Heart left ventricle (tissue), 13 donors: Measurements from ENCODE around the gene MECP2.

Experiments used
- POLR2A ChIP-seq, 2 donors: fragments of 450-650 bp; IDR thresholded peaks; one replicate each; pipeline ENCODE4 v1.6.1; 2017; ENCODE audit warnings: antibody characterized with exemption in 2 of 2, mild to moderate bottlenecking in 2 of 2, moderate library complexity in 2 of 2
- TF ChIP-seq, protein P1 (sequence below), 12 donors: fragments of 200-600 bp; sonication (generic) in 4 of 12; IDR thresholded peaks; one replicate each; pipeline versions ENCODE4 v1.5.0 to v1.8.0; 2018 to 2022; ENCODE audit warnings: antibody characterized with exemption in 12 of 12, mild to moderate bottlenecking in 5 of 12
- donor health status: ischemic (EF 13 %, LVEDD 7.1; RV severe dilation, severe dysfunction).
- donor health status: DM: no; HTN: yes; CAD: no.
- donor health status: DM: no; HTN: no; CAD: no.
- donor health status: ischemic (EF 25% LVEDD 6.9; RV normal size, moderate dysfunction).
- donor health status: ischemic (EF 25% LVEDD 5.7; RV mildly dilated, moderate dysfunction).
- donor health status: ischemic (EF 35%, LVEDD 5.7; RV mildly dilated, moderate dysfunction).
- donor health status: nonischemic (EF 11% LVEDD 7.7; RV severe dilation, severe dysfunction).
- donor health status: DM: yes; HTN: yes; CAD: no.
- donor health status: PGD.
- donor health status: ischemic (EF 29% LVEDD 5.4; RV normal size, mild dysfunction).
- donor health status: nonischemic (EF 23%, LVEDD 6.1; RV moderate dilation, normal function).

DNA sequence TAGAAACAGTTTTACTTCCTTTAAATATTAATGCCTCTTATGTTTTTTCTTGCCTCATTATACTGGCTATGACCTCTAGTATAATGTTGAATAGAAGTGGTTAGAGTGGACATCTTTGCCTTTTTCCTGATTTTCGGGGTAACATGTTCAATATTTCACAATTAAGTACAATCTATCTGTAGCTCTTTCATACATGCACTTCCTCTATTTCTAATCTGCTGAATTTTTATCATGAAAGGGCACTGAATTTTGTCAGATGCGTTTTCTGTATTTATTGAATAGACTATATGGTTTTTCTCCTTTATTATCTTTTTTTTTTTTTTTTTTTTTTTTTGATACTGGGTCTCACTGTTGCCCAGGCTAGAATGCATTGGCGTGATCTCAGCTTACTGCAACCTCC lies 29.0 kb downstream of the MECP2 start:
- TF ChIP-seq, protein P1, sequence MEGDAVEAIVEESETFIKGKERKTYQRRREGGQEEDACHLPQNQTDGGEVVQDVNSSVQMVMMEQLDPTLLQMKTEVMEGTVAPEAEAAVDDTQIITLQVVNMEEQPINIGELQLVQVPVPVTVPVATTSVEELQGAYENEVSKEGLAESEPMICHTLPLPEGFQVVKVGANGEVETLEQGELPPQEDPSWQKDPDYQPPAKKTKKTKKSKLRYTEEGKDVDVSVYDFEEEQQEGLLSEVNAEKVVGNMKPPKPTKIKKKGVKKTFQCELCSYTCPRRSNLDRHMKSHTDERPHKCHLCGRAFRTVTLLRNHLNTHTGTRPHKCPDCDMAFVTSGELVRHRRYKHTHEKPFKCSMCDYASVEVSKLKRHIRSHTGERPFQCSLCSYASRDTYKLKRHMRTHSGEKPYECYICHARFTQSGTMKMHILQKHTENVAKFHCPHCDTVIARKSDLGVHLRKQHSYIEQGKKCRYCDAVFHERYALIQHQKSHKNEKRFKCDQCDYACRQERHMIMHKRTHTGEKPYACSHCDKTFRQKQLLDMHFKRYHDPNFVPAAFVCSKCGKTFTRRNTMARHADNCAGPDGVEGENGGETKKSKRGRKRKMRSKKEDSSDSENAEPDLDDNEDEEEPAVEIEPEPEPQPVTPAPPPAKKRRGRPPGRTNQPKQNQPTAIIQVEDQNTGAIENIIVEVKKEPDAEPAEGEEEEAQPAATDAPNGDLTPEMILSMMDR (IDR thresholded peaks at IDR 0.05) = no peak
- TF ChIP-seq POLR2A (IDR thresholded peaks at IDR 0.05) = no peak
